Germinal center (tissue), 1 donor: Measurements from ENCODE around the gene SZRD1.
A peak's percentile ranks its signal among the peaks of the same experiment; 100 is the strongest.
"Not testable (repeated sequence)": the region's sequence is repeated elsewhere in the genome, so short reads cannot be mapped to it uniquely, and the experiment has no call there.

Experiments used
- DNase-seq: peaks from one replicate; pipeline ENCODE4 v3.0.0; 2012; ENCODE audit warnings: mixed read lengths, low spot score

The SZRD1 gene

GRCh38 chr1:16366722-16367257 is at the start of gene SZRD1:
TSS of gene SZRD1 (plus strand) at chr1:16367242. CDS start at chr1:16367258, 16 bp downstream.
- peak; percentile 95 for DNase-seq

- no peak for DNase-seq
Observed at GRCh38 chr1:16318555-16318954, 48.5 kb upstream of the SZRD1 start.

- DNase-seq, result no peak
Observed at GRCh38 chr1:16321176-16321867, 45.7 kb upstream of the SZRD1 start.

- no peak for DNase-seq
Observed at GRCh38 chr1:16324456-16324890, 42.6 kb upstream of the SZRD1 start.

GRCh38 chr1:16326833-16327404 is 40.1 kb upstream of the SZRD1 start:
- DNase-seq, result no peak

- no peak for DNase-seq
Observed at GRCh38 chr1:16334655-16335340, 32.2 kb upstream of the SZRD1 start.

- no peak for DNase-seq
Observed at GRCh38 chr1:16338961-16339360, 28.1 kb upstream of the SZRD1 start.

GRCh38 chr1:16340673-16341072 is 26.4 kb upstream of the SZRD1 start:
- DNase-seq, result no peak

GRCh38 chr1:16342331-16343062 is 24.5 kb upstream of the SZRD1 start:
- DNase-seq, result no peak

- DNase-seq, result not testable (repeated sequence)
Observed at GRCh38 chr1:16343276-16343675, 23.8 kb upstream of the SZRD1 start.

GRCh38 chr1:16348414-16349182 is 18.4 kb upstream of the SZRD1 start:
- DNase-seq, result no peak

- DNase-seq, result no peak
Observed at GRCh38 chr1:16349847-16350406, 17.1 kb upstream of the SZRD1 start.

GRCh38 chr1:16351456-16351993 is 15.5 kb upstream of the SZRD1 start:
- DNase-seq, result no peak

GRCh38 chr1:16351994-16352841 is 14.8 kb upstream of the SZRD1 start, which contains the start of gene FBXO42:
TSS of gene FBXO42 (minus strand) at chr1:16352480. CDS start at chr1:16315418, 37,062 bp downstream.
- peak; percentile 90 for DNase-seq

GRCh38 chr1:16352842-16353535 is 14.1 kb upstream of the SZRD1 start:
- DNase-seq, result no peak

- DNase-seq, result no peak
Observed at GRCh38 chr1:16354619-16355018, 12.4 kb upstream of the SZRD1 start.

- DNase-seq, result no peak
Observed at GRCh38 chr1:16356867-16357266, 10.2 kb upstream of the SZRD1 start.

- not testable (repeated sequence) for DNase-seq
Observed at GRCh38 chr1:16365146-16365498, 1.9 kb upstream of the SZRD1 start.

GRCh38 chr1:16367258-16367967 is 371 bp downstream of the SZRD1 start:
- DNase-seq, result peak; percentile 82
